PC-3 (cell line): ENCODE measurements around the gene SDHAF1. TPM values are rescaled to one million over a fixed set of nuclear protein-coding genes. Genes with fewer than 3 reads are reported as not detected.

Experiments
- ATAC-seq: fragments of 200-7000 bp; cut with Tn5 transposase; 2 replicates; pipeline ENCODE4 v1.9.1; 2020; ENCODE audit warnings: mild to moderate bottlenecking, moderate library complexity
- BruUV-seq: library from RNA; stranded (reverse); fragments of 400-500 nt; replicated peaks from 2 replicates; lab custom pipeline; 2021; lab: Mats Ljungman, UMichigan
- CTCF ChIA-PET: fragments of 300-600 bp; sonication (Branson Sonifier 250); formaldehyde crosslinking; loops from one replicate; lab custom pipeline; 2022; ENCODE audit warnings: antibody characterized with exemption; lab: Charles Lee
- POLR2A ChIA-PET: fragments of 300-600 bp; sonication (Branson Sonifier 250); formaldehyde crosslinking; loops from one replicate; lab custom pipeline; 2022; ENCODE audit warnings: antibody characterized with exemption; ENCODE audit not compliant: unreplicated experiment; lab: Charles Lee
- DNase-seq: peaks from one replicate; pipeline ENCODE4 v3.0.0-alpha.2; 2015
- H2AFZ ChIP-seq: fragments of 300-600 bp; sonication (generic); 2 replicates; pipeline ENCODE4 v1.6.0; 2016; ENCODE audit warnings: antibody characterized with exemption, low read length
- H3F3A ChIP-seq: fragments of 300-600 bp; sonication (generic); one replicate; pipeline ENCODE4 v1.6.0; 2017; ENCODE audit warnings: antibody characterized with exemption, low read length, control low read depth, mild to moderate bottlenecking; ENCODE audit not compliant: unreplicated experiment
- H3K27ac ChIP-seq: fragments of 300-600 bp; sonication (generic); 2 replicates; pipeline ENCODE4 v1.5.1; 2016; ENCODE audit warnings: mild to moderate bottlenecking, low read length
- H3K27me3 ChIP-seq: fragments of 300-600 bp; sonication (generic); 2 replicates; pipeline ENCODE4 v1.6.1; 2016; ENCODE audit warnings: low read length, mixed read lengths
- H3K36me3 ChIP-seq: fragments of 300-600 bp; sonication (generic); 2 replicates; pipeline ENCODE4 v1.6.1; 2016; ENCODE audit warnings: low read depth, mixed run types, low read length, mixed read lengths
- H3K4me1 ChIP-seq: fragments of 300-600 bp; sonication (generic); 2 replicates; pipeline ENCODE4 v1.5.1; 2016; ENCODE audit warnings: low read length; ENCODE audit not compliant: insufficient read depth
- H3K4me2 ChIP-seq: fragments of 300-600 bp; sonication (generic); 2 replicates; pipeline ENCODE4 v1.6.0; 2016; ENCODE audit warnings: low read length
- H3K4me3 ChIP-seq: fragments of 300-600 bp; sonication (generic); 2 replicates; pipeline ENCODE4 v1.5.1; 2016; ENCODE audit warnings: mild to moderate bottlenecking, low read length, mixed read lengths
- H3K79me2 ChIP-seq: fragments of 300-600 bp; sonication (generic); 2 replicates; pipeline ENCODE4 v1.6.1; 2017; ENCODE audit warnings: low read length, mixed read lengths
- H3K9ac ChIP-seq: fragments of 300-600 bp; sonication (generic); 2 replicates; pipeline ENCODE4 v1.6.0; 2016; ENCODE audit warnings: mild to moderate bottlenecking, low read length
- H3K9me2 ChIP-seq: fragments of 300-600 bp; sonication (generic); replicated peaks from 2 replicates; pipeline ENCODE4 v1.6.1; 2016; ENCODE audit warnings: mixed run types, low read length, mixed read lengths
- H3K9me3 ChIP-seq: fragments of 300-600 bp; sonication (generic); 2 replicates; pipeline ENCODE4 v1.6.1; 2016; ENCODE audit warnings: low read length, mixed read lengths
- H4K20me1 ChIP-seq: fragments of 300-600 bp; sonication (generic); 2 replicates; pipeline ENCODE4 v1.6.1; 2016; ENCODE audit warnings: low read length, mixed read lengths
- EZH2 ChIP-seq: fragments of 300-600 bp; sonication (generic); IDR thresholded peaks from one replicate; pipeline ENCODE4 v1.6.1; 2017; ENCODE audit warnings: antibody characterized with exemption, mild to moderate bottlenecking, low read length; ENCODE audit not compliant: unreplicated experiment
- EZH2phosphoT487 ChIP-seq: fragments of 300-600 bp; sonication (generic); IDR thresholded peaks from 2 replicates; pipeline ENCODE4 v1.6.1; 2018; ENCODE audit warnings: mild to moderate bottlenecking, antibody characterized with exemption, low read length, borderline replicate concordance
- intact Hi-C: fragments of 100-400 bp; cut with micrococcal nuclease; formaldehyde crosslinking; loops from 2 replicates; pipeline ENCODE4 v1.9.0; 2023
- total RNA-seq: library from RNA; depleted of rRNA; stranded (reverse); fragments of >200 nt; gene quantifications from 2 replicates; pipeline ENCODE4 v1.2.3, GENCODE V29; 2014
- TF ChIP-seq, protein P1 (sequence below): fragments of 300-600 bp; sonication (generic); conservative IDR thresholded peaks from 2 replicates; pipeline ENCODE4 v1.5.1; 2017; ENCODE audit warnings: antibody characterized with exemption, low read depth, mild to moderate bottlenecking, low read length

Gene SDHAF1
- total RNA-seq, 1 experiment from 2014 or later, result 24.5 TPM

- Histone ChIP-seq H4K20me1 (no peaks in the 10 kb centered on the region), H3K36me3 (no peaks in the 10 kb centered on the region), H3K4me2 (no peak overlapping the region), H3K9me2 (no peaks in the 10 kb centered on the region), H3K27ac (no peak overlapping the region), H3K4me3 (no peak overlapping the region), H3K9ac (no peak overlapping the region), H3K27me3 (no peaks in the 10 kb centered on the region), H3F3A (no peaks in the 10 kb centered on the region), H3K79me2 (no peaks in the 10 kb centered on the region), H2AFZ (no peak overlapping the region), H3K4me1 (no peaks in the 10 kb centered on the region), H3K9me3 (no peaks in the 10 kb centered on the region)
- no TSS peak for BruUV-seq
- no peak for TF ChIP-seq EZH2phosphoT487
- TF ChIP-seq EZH2, result no peak
- TF ChIP-seq, protein P1, sequence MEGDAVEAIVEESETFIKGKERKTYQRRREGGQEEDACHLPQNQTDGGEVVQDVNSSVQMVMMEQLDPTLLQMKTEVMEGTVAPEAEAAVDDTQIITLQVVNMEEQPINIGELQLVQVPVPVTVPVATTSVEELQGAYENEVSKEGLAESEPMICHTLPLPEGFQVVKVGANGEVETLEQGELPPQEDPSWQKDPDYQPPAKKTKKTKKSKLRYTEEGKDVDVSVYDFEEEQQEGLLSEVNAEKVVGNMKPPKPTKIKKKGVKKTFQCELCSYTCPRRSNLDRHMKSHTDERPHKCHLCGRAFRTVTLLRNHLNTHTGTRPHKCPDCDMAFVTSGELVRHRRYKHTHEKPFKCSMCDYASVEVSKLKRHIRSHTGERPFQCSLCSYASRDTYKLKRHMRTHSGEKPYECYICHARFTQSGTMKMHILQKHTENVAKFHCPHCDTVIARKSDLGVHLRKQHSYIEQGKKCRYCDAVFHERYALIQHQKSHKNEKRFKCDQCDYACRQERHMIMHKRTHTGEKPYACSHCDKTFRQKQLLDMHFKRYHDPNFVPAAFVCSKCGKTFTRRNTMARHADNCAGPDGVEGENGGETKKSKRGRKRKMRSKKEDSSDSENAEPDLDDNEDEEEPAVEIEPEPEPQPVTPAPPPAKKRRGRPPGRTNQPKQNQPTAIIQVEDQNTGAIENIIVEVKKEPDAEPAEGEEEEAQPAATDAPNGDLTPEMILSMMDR, result no peak
- ChIA-PET POLR2A (no interaction called here), CTCF (no interaction called here)
- intact Hi-C loops, result no loop called here
- ATAC-seq (no peak), DNase-seq (no peak)
Measured at GRCh38 chr19:35983177-35983576, 11.8 kb upstream of the SDHAF1 start.

DNA sequence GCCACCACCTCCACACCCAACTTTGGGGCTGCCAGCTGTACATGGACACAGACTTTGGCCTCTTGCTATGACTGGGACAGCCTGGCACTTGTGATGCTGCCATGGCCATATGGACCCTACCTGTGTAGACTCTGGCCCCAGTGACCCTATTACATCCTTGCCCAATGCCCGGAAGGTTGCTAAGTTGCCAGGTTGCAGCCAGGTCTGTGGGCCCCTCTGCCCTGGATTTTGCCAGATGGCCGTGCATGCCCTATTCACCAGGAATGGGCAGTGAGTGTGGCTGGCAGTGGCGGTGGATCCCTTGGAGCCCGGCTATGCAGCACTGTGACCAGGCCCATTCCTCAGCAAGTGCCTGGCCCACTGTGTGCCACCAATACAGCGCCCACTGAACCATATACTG lies 8.9 kb upstream of the SDHAF1 start:
- H3K36me3 ChIP-seq, result no peaks in the 10 kb centered on the region
- no peak for ATAC-seq
- BruUV-seq, result no TSS peak

More for the DNA sequence above, 8.9 kb upstream of the SDHAF1 start:
- Histone ChIP-seq H3K27me3 (no peaks in the 10 kb centered on the region), H2AFZ (no peak overlapping the region), H3K4me2 (no peak overlapping the region), H3K9ac (no peak overlapping the region), H4K20me1 (no peaks in the 10 kb centered on the region), H3F3A (no peaks in the 10 kb centered on the region), H3K4me3 (no peak overlapping the region), H3K79me2 (no peaks in the 10 kb centered on the region), H3K9me2 (no peaks in the 10 kb centered on the region), H3K9me3 (no peaks in the 10 kb centered on the region), H3K27ac (no peak overlapping the region), H3K4me1 (no peaks in the 10 kb centered on the region)
- DNase-seq, result no peak
- CTCF ChIA-PET, result no interaction called here
- TF ChIP-seq EZH2phosphoT487 (no peak), EZH2 (no peak)
- TF ChIP-seq, protein P1, result no peak
- intact Hi-C loops, result no loop called here
- POLR2A ChIA-PET, result no interaction called here
